HEK293 (cell line): Measurements from ENCODE around the gene PTPRG.

Source experiments
- CTCF ChIP-seq: fragments of 450-650 bp; formaldehyde crosslinking; IDR thresholded peaks from 2 replicates; pipeline ENCODE4 v1.5.1; 2016; ENCODE audit warnings: missing biosample characterization, missing genetic modification characterization
- KLF7 ChIP-seq: fragments of 450-650 bp; formaldehyde crosslinking; IDR thresholded peaks from 2 replicates; pipeline ENCODE4 v1.5.1; 2016; ENCODE audit warnings: missing biosample characterization, missing genetic modification characterization, borderline replicate concordance
- PATZ1 ChIP-seq: fragments of 450-650 bp; formaldehyde crosslinking; IDR thresholded peaks from 2 replicates; pipeline ENCODE4 v1.5.1; 2016; ENCODE audit warnings: missing biosample characterization, missing genetic modification characterization
- ZFP69B ChIP-seq: fragments of 450-650 bp; formaldehyde crosslinking; IDR thresholded peaks from 2 replicates; pipeline ENCODE4 v1.5.1; 2016; ENCODE audit warnings: missing biosample characterization, missing genetic modification characterization
- ZNF239 ChIP-seq: fragments of 450-650 bp; formaldehyde crosslinking; IDR thresholded peaks from 2 replicates; pipeline ENCODE4 v1.5.1; 2016; ENCODE audit warnings: missing biosample characterization, missing genetic modification characterization
- ZNF26 ChIP-seq: fragments of 450-650 bp; formaldehyde crosslinking; IDR thresholded peaks from 2 replicates; pipeline ENCODE4 v1.5.1; 2016; ENCODE audit warnings: missing biosample characterization, missing genetic modification characterization
- ZNF274 ChIP-seq, 2 experiments: fragments of 200-500 bp in 1 of 2; fragments of 450-650 bp in 1 of 2; sonication (Bioruptor generic) in 1 of 2; formaldehyde crosslinking in 1 of 2; IDR thresholded peaks; 2 replicates each; pipeline versions ENCODE4 v1.5.1 to v1.6.1; 2014 to 2016; ENCODE audit warnings: borderline replicate concordance in 1 of 2, inconsistent platforms in 1 of 2, low read length in 1 of 2, missing biosample characterization in 1 of 2, missing genetic modification characterization in 1 of 2
- ZNF518A ChIP-seq: fragments of 450-650 bp; formaldehyde crosslinking; conservative IDR thresholded peaks from 2 replicates; pipeline ENCODE4 v1.5.1; 2016; ENCODE audit warnings: low read depth, missing biosample characterization, missing genetic modification characterization
- ZNF596 ChIP-seq: fragments of 450-650 bp; IDR thresholded peaks from 2 replicates; pipeline ENCODE4 v1.5.0; 2018; ENCODE audit warnings: missing biosample characterization, mild to moderate bottlenecking, missing genetic modification characterization, moderate library complexity
- ZNF645 ChIP-seq: fragments of 450-650 bp; formaldehyde crosslinking; IDR thresholded peaks from 2 replicates; pipeline ENCODE4; 2016; ENCODE audit warnings: missing biosample characterization, missing genetic modification characterization

- TF ChIP-seq ZNF596 (tag by site-specific recombination) (no peak), ZFP69B (tag by site-specific recombination) (no peak), CTCF (tag by site-specific recombination) (no peak), ZNF645 (tag by site-specific recombination) (no peak), ZNF26 (no peak), ZNF274 (IDR thresholded peaks at IDR 0.05; ENCODE audit: low read length) (no peak), ZNF274 (tag by site-specific recombination; IDR thresholded peaks at IDR 0.05; ENCODE audit: borderline replicate concordance) (no peak), PATZ1 (tag by site-specific recombination) (no peak), ZNF239 (tag by site-specific recombination) (no peak), ZNF518A (tag by site-specific recombination) (no peak), KLF7 (tag by site-specific recombination) (no peak)
Observed at GRCh38 chr3:61750766-61751165, 189.4 kb downstream of the PTPRG start.
